GM18951 (cell line): ENCODE results near the gene RFNG.

Experiments
- POLR2A ChIP-seq: IDR thresholded peaks from 4 replicates; pipeline ENCODE4 v1.6.1; 2011; ENCODE audit warnings: mild to moderate bottlenecking; ENCODE audit not compliant: insufficient read length, insufficient read depth; ENCODE audit errors: extremely low read depth
- in situ Hi-C: fragments of 300-500 bp; cut with MboI; formaldehyde crosslinking; loops from one replicate; pipeline ENCODE4 v1.12.0; 2022; ENCODE audit warnings: low sequenced_read_pairs, mixed read lengths, inconsistent platforms; ENCODE audit not compliant: unreplicated experiment

The RFNG gene

DNA sequence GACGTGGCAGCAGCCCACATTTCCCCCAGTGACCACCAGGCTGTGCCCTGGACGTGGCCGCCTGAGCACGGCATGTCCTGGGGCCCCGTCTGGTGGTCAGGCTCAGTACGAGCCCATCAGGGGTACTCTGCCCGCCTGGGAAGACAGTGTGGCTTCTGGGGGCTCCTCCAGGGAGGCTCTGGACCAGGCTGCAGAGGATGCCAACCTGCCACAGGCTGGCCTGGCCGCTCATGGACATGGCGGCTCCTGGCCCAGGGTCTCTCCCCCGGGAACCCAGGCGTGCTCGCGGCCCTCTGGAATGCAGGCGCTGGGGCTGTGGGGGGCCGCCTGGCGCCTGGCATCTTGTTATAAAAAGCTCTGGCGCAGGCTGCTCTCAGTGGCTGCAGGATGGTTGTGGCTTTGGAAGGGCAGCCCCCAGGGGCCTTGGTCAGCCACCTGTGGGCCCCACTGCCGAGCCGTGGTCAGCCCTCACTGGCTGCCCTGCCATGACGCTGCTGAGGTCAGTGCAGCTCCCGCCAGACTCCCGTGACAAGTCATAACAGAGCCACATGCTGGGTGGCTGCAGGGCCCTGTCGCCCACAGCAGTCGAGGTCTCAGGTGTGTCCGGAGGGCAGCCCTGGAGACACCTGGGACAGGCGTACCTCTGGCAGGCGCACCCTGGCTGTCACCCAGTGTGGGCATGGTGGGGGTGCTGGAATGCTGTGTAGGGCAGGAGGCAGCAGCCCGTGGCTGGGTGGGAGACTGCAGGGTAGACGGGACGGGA is 43.9 kb downstream of the RFNG start:
- no peak for TF ChIP-seq POLR2A
- in situ Hi-C loops = no loop called here

- in situ Hi-C loops = no loop called here
- no peak for TF ChIP-seq POLR2A
Measured at GRCh38 chr17:82007228-82007494, 44.5 kb downstream of the RFNG start.

DNA sequence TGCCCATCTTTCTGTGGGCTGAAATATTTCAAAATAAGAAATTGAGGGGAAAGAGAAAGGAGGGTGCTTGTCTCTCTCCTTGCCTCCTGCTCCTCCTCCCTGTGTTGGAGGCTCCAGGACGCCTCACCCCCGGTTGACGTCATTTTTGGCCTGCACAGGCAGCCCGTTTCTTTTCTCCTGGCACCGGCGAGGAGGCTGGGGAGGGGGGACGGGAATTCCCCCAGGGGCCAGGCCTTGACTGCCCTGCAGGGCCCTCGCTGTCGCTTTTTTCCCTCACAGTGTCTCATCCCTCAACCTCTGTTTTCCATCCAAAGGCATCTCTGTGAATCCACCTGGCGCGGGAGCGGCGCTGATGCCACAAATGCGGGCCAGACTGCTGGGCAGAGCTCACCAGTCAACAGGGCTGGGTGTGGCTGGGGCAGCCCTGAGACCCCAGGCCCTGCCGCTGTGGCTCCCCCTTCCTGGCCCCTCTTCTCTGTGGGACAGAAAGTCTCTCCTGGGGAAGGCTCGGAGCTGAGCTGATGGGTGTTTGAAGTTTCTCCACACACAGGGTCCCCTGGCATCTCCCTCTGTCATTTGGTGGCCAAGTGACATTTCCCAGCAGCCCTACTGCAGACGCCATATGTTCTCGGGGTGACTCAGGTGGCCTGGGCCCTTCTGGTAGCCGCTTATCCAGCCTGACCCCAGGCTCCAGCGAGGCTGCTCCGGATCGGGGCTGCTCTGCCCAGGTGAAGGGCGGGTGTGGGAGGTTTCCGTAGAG is 45.0 kb downstream of the RFNG start:
- in situ Hi-C loops = no loop called here
- TF ChIP-seq POLR2A = no peak

DNA sequence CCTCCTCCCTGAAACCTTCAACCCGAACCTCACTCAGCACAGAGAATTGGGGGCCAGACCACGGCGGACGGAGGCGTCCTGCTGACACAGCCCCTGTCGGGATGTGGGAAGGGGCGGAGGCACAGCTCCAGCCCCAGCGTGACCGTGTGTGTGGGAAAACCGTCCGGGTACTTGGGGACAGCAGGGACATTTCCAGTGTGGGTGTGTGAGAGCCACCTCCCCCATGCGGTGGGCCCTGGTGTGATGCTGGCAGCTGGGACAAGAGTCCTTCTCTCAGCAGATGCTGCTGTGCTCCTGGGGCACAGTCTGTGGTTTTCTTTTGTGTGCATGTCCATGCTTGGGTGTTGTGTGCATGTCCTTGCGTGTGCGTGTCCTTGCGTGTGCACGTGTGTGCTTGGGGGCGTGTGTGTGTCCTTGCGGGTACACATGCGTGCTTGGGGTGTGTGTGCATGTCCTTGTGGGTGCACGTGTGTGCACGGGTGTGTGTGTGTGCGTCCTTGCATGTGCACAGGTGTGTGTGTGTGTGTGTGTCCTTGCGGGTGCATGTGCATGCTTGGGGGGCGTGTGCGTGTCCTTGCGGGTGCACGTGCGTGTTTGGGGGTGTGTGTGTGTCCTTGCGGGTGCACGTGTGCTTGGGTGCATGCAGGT is 45.8 kb downstream of the RFNG start:
- TF ChIP-seq POLR2A = no peak
- in situ Hi-C loops = no loop called here

DNA sequence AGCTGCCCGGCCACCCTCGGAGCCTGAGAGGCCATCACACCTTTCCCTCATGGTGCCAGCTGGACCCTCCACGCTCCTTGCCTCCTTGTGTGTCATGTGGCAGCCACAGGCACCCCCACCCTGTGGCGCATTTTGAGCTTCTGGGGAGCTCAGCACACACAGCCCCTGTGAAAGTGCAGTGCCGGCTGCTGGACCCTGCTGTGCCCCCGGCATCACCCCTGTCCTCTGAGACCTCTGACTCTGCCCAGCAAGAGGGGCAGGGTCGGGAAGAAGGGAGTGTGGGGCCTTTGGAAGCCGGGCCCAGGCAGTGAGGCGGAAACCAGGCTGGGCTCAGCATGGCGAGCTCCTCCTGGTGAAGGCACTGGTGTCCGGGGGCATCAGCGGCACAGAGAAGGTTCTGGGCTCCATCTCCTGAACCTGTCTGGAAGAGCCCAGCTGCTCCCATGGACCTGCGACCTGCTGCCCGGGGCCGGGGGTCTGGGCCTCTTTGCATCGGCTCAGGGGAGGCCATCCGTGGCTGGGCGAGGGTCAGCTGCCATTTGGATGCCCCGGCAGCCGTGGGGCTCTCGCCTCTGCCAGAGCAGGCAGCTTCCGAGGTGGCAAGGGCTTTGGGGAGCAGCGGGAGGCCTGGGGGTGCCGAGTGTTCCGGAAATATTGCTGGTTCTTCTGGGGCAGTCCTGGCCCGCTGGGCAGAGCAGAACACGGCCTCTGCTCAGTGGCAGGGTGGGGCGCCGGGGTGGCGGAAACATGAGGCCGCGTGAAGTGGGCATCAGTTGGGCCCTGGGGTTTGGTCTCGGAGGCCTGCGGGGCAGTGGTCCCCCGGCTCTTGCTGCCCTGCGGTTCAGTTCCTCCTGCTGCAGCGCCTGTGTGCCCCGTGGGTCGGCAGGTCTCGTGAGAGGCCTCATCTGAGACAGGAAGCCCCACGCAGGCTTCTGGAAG is 46.8 kb downstream of the RFNG start:
- in situ Hi-C loops = no loop called here
- TF ChIP-seq POLR2A = no peak

DNA sequence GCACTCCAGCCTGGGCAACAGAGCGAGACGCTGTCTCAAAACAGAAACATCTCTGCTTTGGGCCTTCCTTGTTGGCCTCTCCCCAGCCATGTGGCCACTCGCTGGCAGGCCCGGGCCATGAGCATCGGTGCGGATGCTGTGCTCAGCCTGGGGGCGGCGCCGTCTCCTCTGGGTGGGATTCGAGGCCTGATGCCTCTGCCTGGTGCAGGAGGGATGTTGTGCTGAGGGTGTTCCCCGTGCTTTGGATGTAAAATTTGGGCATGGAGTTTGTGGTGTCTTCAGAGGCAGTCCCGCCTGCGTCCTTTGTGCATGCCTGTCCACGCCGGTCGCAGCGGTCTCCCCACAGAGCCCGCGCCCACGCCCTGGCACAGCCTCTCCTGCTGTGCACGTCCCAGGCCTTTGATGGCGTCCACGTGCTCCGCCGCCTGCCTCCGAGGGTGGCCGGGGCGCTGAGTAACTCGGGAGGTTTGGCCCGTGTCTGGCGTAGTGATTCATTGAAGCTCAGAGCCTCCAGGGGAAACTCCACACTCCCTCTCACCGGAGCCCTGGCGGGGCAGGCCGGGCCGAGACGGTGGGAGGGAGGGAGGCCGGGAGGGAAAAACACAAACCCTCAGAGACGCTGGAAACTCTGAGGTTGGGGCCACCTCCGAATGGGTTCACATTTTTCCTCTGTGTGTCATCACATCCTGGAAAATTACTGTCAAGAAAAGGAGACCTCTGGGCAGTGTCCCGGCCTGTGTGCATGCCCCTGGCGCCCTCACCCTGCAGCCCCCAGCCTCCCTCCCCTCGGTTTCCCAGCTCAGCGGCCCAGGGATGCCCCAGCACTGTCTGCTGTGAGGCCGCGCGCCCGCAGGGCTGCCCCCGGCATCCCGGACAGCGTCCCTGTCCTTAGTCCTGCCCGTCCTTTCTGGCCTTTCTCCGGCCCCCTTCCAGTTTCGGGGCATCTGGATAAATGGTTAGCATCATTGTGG is 47.9 kb downstream of the RFNG start:
- in situ Hi-C loops = no loop called here
- TF ChIP-seq POLR2A = no peak

- in situ Hi-C loops = no loop called here
- TF ChIP-seq POLR2A = no peak
Measured at GRCh38 chr17:82001571-82002056, 50.0 kb downstream of the RFNG start.

DNA sequence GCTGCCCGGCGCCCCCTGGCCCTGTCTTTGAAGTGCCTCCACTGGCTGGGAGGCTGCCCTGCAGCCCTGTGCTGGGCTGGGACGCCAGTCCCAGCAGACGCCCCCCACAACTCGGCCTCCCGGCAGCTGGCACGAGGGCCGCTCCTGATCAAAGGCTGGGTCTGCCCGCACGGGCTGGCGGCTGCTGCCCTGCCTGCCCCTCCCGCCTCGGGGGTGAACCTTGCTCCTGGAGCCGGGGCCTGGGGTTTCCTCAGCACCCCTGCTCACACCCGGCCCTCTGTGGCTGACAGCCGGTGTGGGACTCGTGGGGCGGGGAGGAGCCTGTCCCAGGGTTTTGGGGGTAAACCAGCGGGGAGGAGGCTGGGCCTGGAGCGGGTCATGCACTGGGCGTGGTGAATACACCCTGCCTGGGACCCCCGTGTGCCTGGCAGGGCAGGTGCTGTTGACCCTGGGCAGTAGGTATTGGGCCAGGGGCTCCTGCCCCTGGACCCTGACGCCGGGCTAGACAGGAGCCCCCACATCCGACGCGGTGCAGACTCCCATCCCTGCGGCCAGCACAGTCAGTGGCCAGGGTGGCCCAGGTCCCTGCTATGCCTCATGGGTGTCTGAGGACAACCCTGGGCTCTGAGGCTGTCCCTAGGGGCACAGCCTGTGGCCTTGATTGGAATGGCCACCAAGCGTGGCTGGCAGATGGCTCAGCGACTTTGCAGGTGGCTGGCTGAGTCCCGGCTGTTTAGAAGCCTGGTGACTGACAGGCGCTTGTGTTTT is 50.6 kb downstream of the RFNG start:
- in situ Hi-C loops = no loop called here

DNA sequence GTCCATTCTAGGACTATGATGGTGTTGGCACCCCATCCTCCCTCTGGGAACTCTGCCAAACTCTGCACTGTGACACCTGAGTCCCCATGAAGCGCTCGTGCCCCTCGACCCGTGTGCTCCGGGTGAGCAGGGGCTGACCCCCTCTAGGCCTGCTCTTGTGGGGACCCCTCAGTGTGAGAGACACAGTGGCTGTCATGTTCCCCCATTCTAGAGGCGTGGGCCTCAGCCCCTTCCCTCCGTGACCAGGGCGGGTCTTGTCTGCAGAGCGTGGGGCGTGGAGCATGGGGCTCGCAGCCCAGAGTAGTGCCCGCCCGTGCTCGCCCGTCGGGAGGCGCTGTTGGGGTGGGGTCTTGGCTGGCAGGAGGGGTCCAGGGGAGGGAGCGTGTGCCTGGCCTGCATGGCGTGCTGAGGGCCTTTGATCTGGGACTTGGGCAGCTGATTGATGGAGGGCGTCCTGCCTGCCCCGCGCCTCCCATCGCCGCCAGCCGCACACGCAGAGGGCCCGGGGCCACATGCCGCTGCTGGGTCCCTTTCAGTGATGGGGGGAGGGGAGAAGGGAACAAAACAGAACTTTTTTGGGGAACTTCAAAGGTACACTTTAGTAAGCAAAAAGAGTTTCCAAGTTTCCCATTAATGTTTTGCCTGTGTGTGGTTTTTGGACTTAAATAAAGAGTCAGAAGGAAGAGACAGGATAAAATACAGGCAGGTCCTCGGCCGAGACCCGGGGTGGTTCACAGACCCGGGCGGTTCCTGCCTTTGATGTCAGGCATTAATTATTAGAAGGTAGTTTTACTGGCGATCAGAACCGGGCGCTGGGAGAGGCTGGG is 51.4 kb downstream of the RFNG start:
- in situ Hi-C loops = no loop called here
- TF ChIP-seq POLR2A = no peak

More for the DNA sequence above, 50.6 kb downstream of the RFNG start:
- no peak for TF ChIP-seq POLR2A

DNA sequence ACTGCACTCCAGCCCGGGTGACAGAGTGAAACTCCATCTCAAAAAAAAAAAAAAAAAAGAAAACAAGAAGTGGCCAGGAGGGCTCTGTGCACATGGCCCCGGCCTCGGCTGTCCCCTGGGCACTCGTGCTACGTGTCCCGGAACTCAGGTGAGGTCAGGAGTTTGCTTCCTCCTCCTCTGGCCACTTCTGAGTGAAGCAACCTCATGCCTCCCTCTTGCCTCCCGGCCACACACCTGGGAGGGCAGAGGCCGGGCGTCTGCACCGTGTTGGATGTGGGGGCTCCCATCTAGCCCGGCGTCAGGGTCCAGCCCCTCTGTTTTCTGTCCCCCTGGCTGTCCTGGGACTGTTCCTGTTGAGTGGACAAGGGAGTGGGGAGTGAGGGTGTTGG is 52.0 kb downstream of the RFNG start:
- TF ChIP-seq POLR2A = no peak
- in situ Hi-C loops = no loop called here

GRCh38 chr17:81998691-81999438 is 52.7 kb downstream of the RFNG start:
- no peak for TF ChIP-seq POLR2A
- in situ Hi-C loops = no loop called here
